PC-9 (cell line): ENCODE results near the gene HDC. TPM values are rescaled to one million over a fixed set of nuclear protein-coding genes. Genes with fewer than 3 reads are reported as not detected.

ENCODE experiments used
- BruUV-seq: library from RNA; stranded (reverse); fragments of 400-500 nt; replicated peaks from 2 replicates; lab custom pipeline; 2021; lab: Mats Ljungman, UMichigan
- CTCF ChIA-PET: fragments of 300-600 bp; sonication (Branson Sonifier 250); formaldehyde crosslinking; loops from one replicate; lab custom pipeline; 2022; ENCODE audit warnings: antibody characterized with exemption; lab: Charles Lee
- POLR2A ChIA-PET: fragments of 300-600 bp; sonication (Branson Sonifier 250); formaldehyde crosslinking; loops from one replicate; lab custom pipeline; 2022; ENCODE audit warnings: antibody characterized with exemption; ENCODE audit not compliant: unreplicated experiment; lab: Charles Lee
- DNase-seq, 2 experiments: peaks; one replicate each; pipeline versions ENCODE4 v3.0.0 to v3.0.0-alpha.2; 2015 to 2022; ENCODE audit warnings: mixed read lengths in 1 of 2
- H2AFZ ChIP-seq: fragments of 200-600 bp; sonication (generic); 2 replicates; pipeline ENCODE4 v1.8.1; 2017; ENCODE audit warnings: antibody characterized with exemption
- H3F3A ChIP-seq: fragments of 200-600 bp; sonication (generic); 2 replicates; pipeline ENCODE4 v1.8.1; 2017; ENCODE audit warnings: antibody characterized with exemption, mild to moderate bottlenecking, low read depth; ENCODE audit not compliant: insufficient read depth
- H3K27ac ChIP-seq: fragments of 200-600 bp; sonication (generic); 2 replicates; pipeline ENCODE4 v1.6.1; 2016; ENCODE audit warnings: mixed run types
- H3K27me3 ChIP-seq: fragments of 200-600 bp; sonication (generic); 2 replicates; pipeline ENCODE4 v1.6.1; 2016; ENCODE audit warnings: low read depth, mixed run types; ENCODE audit not compliant: insufficient read depth
- H3K36me3 ChIP-seq: fragments of 200-600 bp; sonication (generic); 2 replicates; pipeline ENCODE4 v1.6.1; 2016; ENCODE audit warnings: low read depth, mixed run types
- H3K4me1 ChIP-seq: fragments of 200-600 bp; sonication (generic); replicated peaks from 2 replicates; pipeline ENCODE4 v1.6.1; 2016; ENCODE audit warnings: mixed run types; ENCODE audit not compliant: insufficient read depth
- H3K4me2 ChIP-seq: fragments of 200-600 bp; sonication (generic); 2 replicates; pipeline ENCODE4 v1.6.1; 2017; ENCODE audit warnings: mixed run types
- H3K4me3 ChIP-seq: fragments of 200-600 bp; sonication (generic); 2 replicates; pipeline ENCODE4 v1.6.1; 2016; ENCODE audit warnings: mixed run types
- H3K79me2 ChIP-seq: fragments of 200-600 bp; sonication (generic); 2 replicates; pipeline ENCODE4 v1.6.1; 2017; ENCODE audit warnings: low read depth, mixed run types
- H3K9me2 ChIP-seq: fragments of 200-600 bp; sonication (generic); 2 replicates; pipeline ENCODE4 v1.8.1; 2017; ENCODE audit warnings: mild to moderate bottlenecking; ENCODE audit not compliant: insufficient read depth
- H3K9me3 ChIP-seq: fragments of 200-600 bp; sonication (generic); 2 replicates; pipeline ENCODE4 v1.8.1; 2016; ENCODE audit warnings: low read depth; ENCODE audit not compliant: insufficient read depth
- H4K20me1 ChIP-seq: fragments of 200-600 bp; sonication (generic); 2 replicates; pipeline ENCODE4 v1.8.1; 2017; ENCODE audit not compliant: insufficient read depth
- EZH2 ChIP-seq: fragments of 200-600 bp; sonication (generic); IDR thresholded peaks from 2 replicates; pipeline ENCODE4 v1.8.0; 2017; ENCODE audit warnings: antibody characterized with exemption, low read depth
- intact Hi-C: fragments of 100-400 bp; cut with micrococcal nuclease; formaldehyde crosslinking; loops from one replicate; pipeline ENCODE4 v1.10.0; 2022; ENCODE audit not compliant: unreplicated experiment
- total RNA-seq: library from RNA; stranded (reverse); gene quantifications from 2 replicates; pipeline ENCODE4 v1.2.3, GENCODE V29; 2021
- TF ChIP-seq, protein P1 (sequence below): fragments of 200-600 bp; sonication (generic); conservative IDR thresholded peaks from 2 replicates; pipeline ENCODE4 v1.6.1; 2017; ENCODE audit warnings: mixed run types, antibody characterized with exemption, mild to moderate bottlenecking, moderate library complexity

Gene HDC
- total RNA-seq, 1 experiment from 2014 or later: not detected

DNA sequence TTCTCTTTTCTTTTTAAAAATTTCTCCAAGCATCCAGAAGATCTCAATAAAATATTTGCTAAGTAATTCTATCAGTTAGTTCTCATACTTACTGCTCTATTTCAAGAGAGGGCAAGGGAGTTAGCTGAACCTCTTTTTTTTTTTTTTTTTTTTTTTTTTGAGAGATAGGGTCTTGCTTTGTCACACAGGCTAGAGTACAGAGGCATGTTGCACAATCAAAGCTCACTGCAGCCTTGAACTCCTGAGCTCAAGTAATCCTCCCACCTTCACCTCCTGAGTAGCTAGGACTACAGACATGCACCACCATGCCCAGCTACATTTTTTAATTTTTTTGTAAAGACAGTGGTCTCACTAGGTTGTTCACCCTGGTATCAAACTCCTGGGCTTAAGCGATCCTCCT, 21.4 kb downstream of the HDC start:
- Histone ChIP-seq H2AFZ (no peak overlapping the region), H3K36me3 (no peaks in the 10 kb centered on the region), H3K4me2 (no peak overlapping the region), H3K9me2 (no peaks in the 10 kb centered on the region), H3K79me2 (no peaks in the 10 kb centered on the region), H3F3A (no peaks in the 10 kb centered on the region; the same call in 1 of the 2 replicates), H3K4me1 (peaks cover 10% of the 10 kb centered on the region), H3K27ac (no peak overlapping the region), H3K27me3 (no peaks in the 10 kb centered on the region), H3K4me3 (no peak overlapping the region), H3K9me3 (no peaks in the 10 kb centered on the region), H4K20me1 (no peaks in the 10 kb centered on the region)
- intact Hi-C loops: no loop called here
- no peak for DNase-seq
- TF ChIP-seq, protein P1, sequence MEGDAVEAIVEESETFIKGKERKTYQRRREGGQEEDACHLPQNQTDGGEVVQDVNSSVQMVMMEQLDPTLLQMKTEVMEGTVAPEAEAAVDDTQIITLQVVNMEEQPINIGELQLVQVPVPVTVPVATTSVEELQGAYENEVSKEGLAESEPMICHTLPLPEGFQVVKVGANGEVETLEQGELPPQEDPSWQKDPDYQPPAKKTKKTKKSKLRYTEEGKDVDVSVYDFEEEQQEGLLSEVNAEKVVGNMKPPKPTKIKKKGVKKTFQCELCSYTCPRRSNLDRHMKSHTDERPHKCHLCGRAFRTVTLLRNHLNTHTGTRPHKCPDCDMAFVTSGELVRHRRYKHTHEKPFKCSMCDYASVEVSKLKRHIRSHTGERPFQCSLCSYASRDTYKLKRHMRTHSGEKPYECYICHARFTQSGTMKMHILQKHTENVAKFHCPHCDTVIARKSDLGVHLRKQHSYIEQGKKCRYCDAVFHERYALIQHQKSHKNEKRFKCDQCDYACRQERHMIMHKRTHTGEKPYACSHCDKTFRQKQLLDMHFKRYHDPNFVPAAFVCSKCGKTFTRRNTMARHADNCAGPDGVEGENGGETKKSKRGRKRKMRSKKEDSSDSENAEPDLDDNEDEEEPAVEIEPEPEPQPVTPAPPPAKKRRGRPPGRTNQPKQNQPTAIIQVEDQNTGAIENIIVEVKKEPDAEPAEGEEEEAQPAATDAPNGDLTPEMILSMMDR: no peak
- no peak for TF ChIP-seq EZH2
- ChIA-PET POLR2A (no interaction called here), CTCF (no interaction called here)
- no TSS peak for BruUV-seq

DNA sequence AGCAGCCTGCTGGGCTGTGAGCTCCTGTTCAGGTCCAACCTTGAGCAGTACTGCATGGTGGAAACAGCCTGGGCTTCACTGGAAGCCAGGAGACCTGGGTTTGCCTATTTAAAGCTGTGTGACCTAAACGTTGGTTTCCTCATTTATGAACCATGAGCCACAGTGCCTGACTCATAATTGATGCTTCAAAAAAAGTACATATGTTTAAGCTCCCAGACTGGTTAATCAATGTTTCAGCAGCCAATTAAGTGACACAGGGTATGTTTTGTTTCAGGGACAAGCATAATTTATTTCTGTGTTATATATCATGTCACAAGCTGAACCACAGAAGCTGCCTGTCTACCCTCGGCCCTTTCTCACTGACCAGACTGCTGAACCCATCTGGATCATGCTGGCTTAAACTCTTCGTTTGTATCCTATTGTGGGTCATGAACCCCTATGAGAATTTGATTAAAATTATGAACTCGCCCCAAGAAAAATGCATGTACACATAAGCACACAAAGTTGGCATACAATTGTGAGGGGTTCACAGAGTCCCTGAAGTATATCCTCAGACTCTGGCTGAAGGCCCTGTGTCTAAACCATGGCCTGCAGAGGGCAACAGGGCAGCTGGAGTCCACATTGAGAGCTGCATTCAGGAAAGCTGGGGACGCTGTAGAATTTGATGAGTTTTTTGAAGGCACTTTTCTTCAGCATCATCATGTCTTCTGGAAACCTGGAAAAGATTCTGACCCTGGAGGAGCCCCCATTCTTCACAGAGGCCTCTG, 23.7 kb downstream of the HDC start:
- no peak for TF ChIP-seq EZH2
- TF ChIP-seq, protein P1: no peak
- peaks cover 10% of the 10 kb centered on the region for H3K4me1 ChIP-seq
- H3F3A ChIP-seq: no peaks in the 10 kb centered on the region; the same call in 1 of the 2 replicates
- H3K4me2 ChIP-seq: no peak overlapping the region
- no peaks in the 10 kb centered on the region for H4K20me1 ChIP-seq
- ChIA-PET CTCF (interaction anchor here (0.7 kb wide), 1 partner anchor 15 kb away, joined by 3 read pairs; no protein-coding TSS in a partner anchor), POLR2A (interaction anchor here (0.6 kb wide), 1 partner anchor 52 kb away, joined by 4 read pairs; no protein-coding TSS in a partner anchor)
- H3K79me2 ChIP-seq: no peaks in the 10 kb centered on the region
- H3K9me2 ChIP-seq: no peaks in the 10 kb centered on the region
- H2AFZ ChIP-seq: no peak overlapping the region
- intact Hi-C loops: no loop called here
- H3K27me3 ChIP-seq: no peaks in the 10 kb centered on the region
- BruUV-seq: no TSS peak
- no peaks in the 10 kb centered on the region for H3K36me3 ChIP-seq
- H3K4me3 ChIP-seq: no peak overlapping the region
- H3K27ac ChIP-seq: no peak overlapping the region
- DNase-seq: peak in 1 of 2 experiments; percentile 69
- no peaks in the 10 kb centered on the region for H3K9me3 ChIP-seq

DNA sequence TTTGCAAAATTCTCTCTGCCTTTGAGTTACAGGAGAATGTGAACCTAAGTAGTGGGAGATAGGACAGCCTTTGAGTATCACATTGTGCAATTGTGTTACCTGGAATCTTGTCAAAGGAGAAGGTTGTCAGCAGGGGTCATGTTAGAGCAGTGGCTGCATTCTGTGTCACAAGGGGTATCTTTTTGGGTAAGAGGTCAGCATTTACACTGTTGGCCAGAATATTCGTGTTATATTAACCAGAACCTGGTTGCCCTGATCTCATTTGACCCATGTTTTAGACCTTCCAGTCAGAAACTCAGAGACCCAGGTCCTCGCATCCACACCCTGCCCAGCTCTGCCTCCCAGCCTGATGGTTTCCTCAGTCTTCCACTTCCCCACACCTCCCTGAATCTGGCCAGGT, 27.3 kb downstream of the HDC start:
- Histone ChIP-seq H2AFZ (no peak overlapping the region), H3K79me2 (no peaks in the 10 kb centered on the region), H3F3A (no peaks in the 10 kb centered on the region; the same call in 1 of the 2 replicates), H3K27ac (no peak overlapping the region), H3K4me2 (no peak overlapping the region), H4K20me1 (no peaks in the 10 kb centered on the region), H3K9me3 (no peaks in the 10 kb centered on the region), H3K9me2 (no peaks in the 10 kb centered on the region), H3K4me3 (no peak overlapping the region), H3K36me3 (0 out of 2 replicates have a peak, but pooled peaks cover 3% of the 10 kb centered on the region), H3K27me3 (no peaks in the 10 kb centered on the region), H3K4me1 (peaks cover 10% of the 10 kb centered on the region)
- intact Hi-C loops: no loop called here
- BruUV-seq: no TSS peak
- TF ChIP-seq EZH2: no peak
- TF ChIP-seq, protein P1: no peak
- no peak for DNase-seq
- POLR2A ChIA-PET: interaction anchor here (0.7 kb wide), 1 partner anchor 1012 kb away, joined by 30 read pairs; no protein-coding TSS in a partner anchor
- CTCF ChIA-PET: no interaction called here
